WTC11 (cell line): Measurements from ENCODE around the gene COIL. TPM values are rescaled to one million over a fixed set of nuclear protein-coding genes. Genes with fewer than 3 reads are reported as not detected.

Source experiments
- ATAC-seq: fragments of 200-7000 bp; cut with Tn5 transposase; 2 replicates; pipeline ENCODE4 v1.10.0; 2021; ENCODE audit warnings: mild to moderate bottlenecking, moderate library complexity
- CTCF ChIA-PET: fragments of 300-600 bp; sonication (Branson Sonifier 250); formaldehyde crosslinking; loops from one replicate; lab custom pipeline; 2021; ENCODE audit warnings: antibody characterized with exemption; lab: Charles Lee
- POLR2A ChIA-PET: fragments of 350-600 bp; sonication (Branson Sonifier 250); formaldehyde crosslinking; loops from one replicate; lab custom pipeline; 2021; ENCODE audit warnings: antibody characterized with exemption; lab: Charles Lee
- DNase-seq: peaks from one replicate; pipeline ENCODE4 v3.0.0; 2021; ENCODE audit warnings: low spot score
- H3K27ac Mint-ChIP-seq: 2 replicates; pipeline ENCODE4 v1.8.0; 2021; ENCODE audit warnings: mixed read lengths
- H3K27me3 Mint-ChIP-seq: 2 replicates; pipeline ENCODE4 v1.8.0; 2021; ENCODE audit warnings: low read depth, mild to moderate bottlenecking, moderate library complexity, mixed read lengths
- H3K36me3 Mint-ChIP-seq: 2 replicates; pipeline ENCODE4 v1.8.0; 2021; ENCODE audit warnings: mixed read lengths
- H3K4me1 Mint-ChIP-seq: 2 replicates; pipeline ENCODE4 v1.8.0; 2022; ENCODE audit warnings: mixed read lengths
- H3K4me3 Mint-ChIP-seq: 2 replicates; pipeline ENCODE4 v1.8.0; 2021; ENCODE audit warnings: mild to moderate bottlenecking, moderate library complexity, mixed read lengths
- H3K9me3 Mint-ChIP-seq: 2 replicates; pipeline ENCODE4 v1.8.0; 2021; ENCODE audit warnings: mixed read lengths
- ARID4B ChIP-seq: sonication (generic); formaldehyde crosslinking; IDR thresholded peaks from 2 replicates; pipeline ENCODE4 v1.8.0; 2023; ENCODE audit warnings: missing genetic modification reagents, mild to moderate bottlenecking, borderline replicate concordance
- ATF2 ChIP-seq: sonication (generic); formaldehyde crosslinking; IDR thresholded peaks from 2 replicates; pipeline ENCODE4 v1.8.1; 2022; ENCODE audit warnings: low read depth, missing genetic modification reagents, borderline replicate concordance
- E2F1 ChIP-seq: sonication (generic); formaldehyde crosslinking; IDR thresholded peaks from 2 replicates; pipeline ENCODE4 v1.8.0; 2022; ENCODE audit warnings: mild to moderate bottlenecking, missing genetic modification reagents
- E2F5 ChIP-seq: sonication (generic); formaldehyde crosslinking; IDR thresholded peaks from 2 replicates; pipeline ENCODE4 v1.8.1; 2022; ENCODE audit warnings: mild to moderate bottlenecking, moderate library complexity, missing genetic modification reagents
- IRF1 ChIP-seq: sonication (generic); formaldehyde crosslinking; IDR thresholded peaks from 2 replicates; pipeline ENCODE4 v1.8.0; 2023; ENCODE audit warnings: missing genetic modification reagents
- KAT7 ChIP-seq: sonication (generic); formaldehyde crosslinking; IDR thresholded peaks from 2 replicates; pipeline ENCODE4 v1.8.1; 2023; ENCODE audit warnings: missing genetic modification reagents, mild to moderate bottlenecking, borderline replicate concordance
- MXD4 ChIP-seq: fragments of 250-450 bp; sonication (Bioruptor Pico); IDR thresholded peaks from 2 replicates; pipeline ENCODE4 v1.8.0; 2021; ENCODE audit warnings: mild to moderate bottlenecking, moderate library complexity, borderline replicate concordance
- NFATC4 ChIP-seq: fragments of 250-450 bp; sonication (Bioruptor Pico); IDR thresholded peaks from 2 replicates; pipeline ENCODE4 v1.9.0; 2021; ENCODE audit warnings: mild to moderate bottlenecking
- NFE2L1 ChIP-seq: sonication (generic); formaldehyde crosslinking; IDR thresholded peaks from 2 replicates; pipeline ENCODE4 v1.8.1; 2023; ENCODE audit warnings: missing genetic modification reagents
- NR2C2 ChIP-seq: sonication (generic); formaldehyde crosslinking; IDR thresholded peaks from 2 replicates; pipeline ENCODE4 v1.8.0; 2022; ENCODE audit warnings: mild to moderate bottlenecking, missing genetic modification reagents
- NR3C1 ChIP-seq: sonication (generic); formaldehyde crosslinking; conservative IDR thresholded peaks from 2 replicates; pipeline ENCODE4 v1.8.1; 2023; ENCODE audit warnings: low read depth, mild to moderate bottlenecking, missing genetic modification reagents
- SMAD4 ChIP-seq: sonication (generic); formaldehyde crosslinking; IDR thresholded peaks from 2 replicates; pipeline ENCODE4 v1.8.0; 2022; ENCODE audit warnings: mild to moderate bottlenecking, missing genetic modification reagents
- SOX15 ChIP-seq: fragments of 250-450 bp; sonication (Bioruptor Pico); IDR thresholded peaks from 2 replicates; pipeline ENCODE4 v1.9.0; 2021; ENCODE audit warnings: mild to moderate bottlenecking
- TEAD4 ChIP-seq: sonication (generic); formaldehyde crosslinking; IDR thresholded peaks from 2 replicates; pipeline ENCODE4 v1.8.0; 2022; ENCODE audit warnings: mild to moderate bottlenecking, missing genetic modification reagents
- TP53 ChIP-seq: sonication (generic); formaldehyde crosslinking; IDR thresholded peaks from 2 replicates; pipeline ENCODE4 v1.8.1; 2023; ENCODE audit warnings: mild to moderate bottlenecking, missing genetic modification reagents
- USF2 ChIP-seq: sonication (generic); formaldehyde crosslinking; IDR thresholded peaks from 2 replicates; pipeline ENCODE4 v1.8.1; 2023; ENCODE audit warnings: mild to moderate bottlenecking, missing genetic modification reagents, moderate library complexity
- ZBTB21 ChIP-seq: sonication (generic); formaldehyde crosslinking; IDR thresholded peaks from 2 replicates; pipeline ENCODE4 v1.8.1; 2023; ENCODE audit warnings: mild to moderate bottlenecking, missing genetic modification reagents, borderline replicate concordance
- ZMAT4 ChIP-seq: fragments of 250-450 bp; sonication (Bioruptor Pico); IDR thresholded peaks from 2 replicates; pipeline ENCODE4 v1.9.0; 2021; ENCODE audit warnings: mild to moderate bottlenecking
- ZNF232 ChIP-seq: sonication (generic); formaldehyde crosslinking; IDR thresholded peaks from 2 replicates; pipeline ENCODE4 v1.8.0; 2022; ENCODE audit warnings: mild to moderate bottlenecking, missing genetic modification reagents
- ZNF281 ChIP-seq: sonication (generic); formaldehyde crosslinking; IDR thresholded peaks from 2 replicates; pipeline ENCODE4 v1.8.0; 2023; ENCODE audit warnings: mild to moderate bottlenecking, missing genetic modification reagents
- ZNF317 ChIP-seq: sonication (generic); formaldehyde crosslinking; IDR thresholded peaks from 2 replicates; pipeline ENCODE4 v1.8.1; 2023; ENCODE audit warnings: low read depth, mild to moderate bottlenecking, moderate library complexity, missing genetic modification reagents, borderline replicate concordance
- total RNA-seq: library from RNA; stranded (reverse); gene quantifications from 3 replicates; pipeline ENCODE4 v1.2.3, GENCODE V29; 2021

The COIL gene
- total RNA-seq, 1 experiment from 2014 or later = 23.5 TPM

GRCh38 chr17:56926270-56926669, 34.6 kb downstream of the COIL start (continued):
- TF ChIP-seq ARID4B (CRISPR knock-in tag) (no peak), E2F1 (CRISPR knock-in tag) (no peak), TP53 (no peak), NFATC4 (CRISPR knock-in tag) (no peak), ZNF281 (CRISPR knock-in tag) (no peak), SOX15 (CRISPR knock-in tag) (no peak)

GRCh38 chr17:56925088-56925487, 35.8 kb downstream of the COIL start:
- H3K27me3 Mint-ChIP-seq = no peaks in the 10 kb centered on the region
- TF ChIP-seq USF2 = no peak
- peaks cover 18% of the 10 kb centered on the region for H3K9me3 Mint-ChIP-seq
- CTCF ChIA-PET = no interaction called here
- peaks cover 17% of the 10 kb centered on the region for H3K36me3 Mint-ChIP-seq
- H3K4me3 Mint-ChIP-seq = no peak overlapping the region
- peaks cover 34% of the 10 kb centered on the region for H3K4me1 Mint-ChIP-seq
- H3K27ac Mint-ChIP-seq = peak overlapping the region; percentile 92
- DNase-seq (no peak), ATAC-seq (no peak)
- POLR2A ChIA-PET = no interaction called here

GRCh38 chr17:56919717-56920116, 41.1 kb downstream of the COIL start:
- TF ChIP-seq KAT7 (CRISPR knock-in tag) (no peak), SMAD4 (CRISPR knock-in tag) (no peak), ATF2 (no peak), IRF1 (CRISPR knock-in tag) (no peak), E2F5 (CRISPR knock-in tag) (no peak), NR2C2 (no peak), MXD4 (CRISPR knock-in tag) (no peak), ZBTB21 (CRISPR knock-in tag) (no peak), NR3C1 (CRISPR knock-in tag) (no peak), NFE2L1 (CRISPR knock-in tag) (no peak), ZNF232 (CRISPR knock-in tag) (no peak), TEAD4 (CRISPR knock-in tag) (no peak), ZNF317 (CRISPR knock-in tag) (no peak), ZMAT4 (CRISPR knock-in tag) (no peak)
- Mint-ChIP-seq H3K27me3 (peaks cover 14% of the 10 kb centered on the region), H3K4me1 (peaks cover 16% of the 10 kb centered on the region), H3K4me3 (no peak overlapping the region), H3K9me3 (peaks cover 18% of the 10 kb centered on the region), H3K27ac (no peak overlapping the region), H3K36me3 (peaks cover 5% of the 10 kb centered on the region)
- ChIA-PET POLR2A (no interaction called here), CTCF (no interaction called here)
- ATAC-seq = no peak
- no peak for DNase-seq
